IPS-18c (cell line): ENCODE data around the gene NGB.

Experiments
- H3K4me3 ChIP-seq: 2 replicates; pipeline ENCODE4 v1.7.0; 2013; ENCODE audit warnings: low read depth, mild to moderate bottlenecking, low read length, moderate library complexity; ENCODE audit not compliant: insufficient read depth
- H3K9me3 ChIP-seq: one replicate; pipeline ENCODE4 v1.6.1; 2013; ENCODE audit warnings: mild to moderate bottlenecking, low read length, moderate library complexity; ENCODE audit not compliant: control insufficient read depth, insufficient read depth

Gene NGB

DNA sequence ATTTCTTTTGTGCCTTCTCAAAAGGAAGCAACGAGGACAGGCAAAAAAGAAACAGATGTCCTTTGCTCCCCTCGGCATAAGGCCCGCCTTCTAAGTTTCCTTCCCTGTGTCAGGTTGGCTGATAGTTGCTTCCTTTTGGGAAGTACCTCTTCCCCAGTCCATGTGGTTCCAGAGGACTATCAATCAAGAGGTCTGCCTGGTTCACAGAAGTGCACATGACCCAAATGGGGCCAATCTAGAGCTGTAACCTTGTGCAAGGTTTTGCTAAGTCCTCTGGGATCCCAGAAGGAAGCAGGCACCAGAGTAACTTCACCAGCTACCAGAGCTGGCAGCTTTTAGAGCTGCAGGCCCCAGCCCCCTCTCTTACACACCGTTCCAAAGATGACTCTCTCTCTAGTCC lies 46.8 kb downstream of the NGB start:
- Histone ChIP-seq H3K9me3 (no peaks in the 10 kb centered on the region), H3K4me3 (no peak overlapping the region)

DNA sequence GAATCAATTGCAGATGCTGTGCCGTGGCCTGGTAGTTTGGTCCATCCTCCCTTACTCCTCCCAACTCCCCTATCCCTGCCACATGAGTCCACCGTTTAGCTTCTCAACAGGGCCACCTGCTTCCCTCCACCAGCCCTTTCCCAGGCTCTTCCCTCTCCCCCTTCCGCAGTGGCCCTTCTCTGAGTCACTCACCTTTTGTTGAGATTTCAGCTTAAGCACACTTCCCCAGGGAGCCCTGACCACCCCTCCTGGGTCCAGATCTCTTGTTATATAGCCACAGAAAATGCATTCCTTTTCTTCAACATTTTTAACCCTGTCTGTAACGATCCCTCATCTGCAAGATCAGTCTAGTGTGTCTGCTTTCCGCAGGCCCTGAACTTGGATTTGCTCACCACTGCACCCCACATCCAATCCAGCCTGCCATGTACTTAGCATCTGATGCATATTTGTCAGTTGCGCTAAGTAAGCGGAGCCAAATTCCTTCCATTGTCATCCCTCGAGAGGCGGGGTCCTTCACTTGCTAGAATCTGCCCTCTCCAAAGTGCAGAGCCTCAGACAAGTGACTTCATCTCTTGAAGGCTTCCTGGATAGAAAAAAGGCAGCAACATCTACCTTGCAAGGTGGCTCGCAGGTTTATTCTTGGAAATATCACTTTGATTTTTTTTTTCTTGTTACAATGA lies 48.3 kb downstream of the NGB start:
- H3K9me3 ChIP-seq: no peaks in the 10 kb centered on the region
- no peak overlapping the region for H3K4me3 ChIP-seq

DNA sequence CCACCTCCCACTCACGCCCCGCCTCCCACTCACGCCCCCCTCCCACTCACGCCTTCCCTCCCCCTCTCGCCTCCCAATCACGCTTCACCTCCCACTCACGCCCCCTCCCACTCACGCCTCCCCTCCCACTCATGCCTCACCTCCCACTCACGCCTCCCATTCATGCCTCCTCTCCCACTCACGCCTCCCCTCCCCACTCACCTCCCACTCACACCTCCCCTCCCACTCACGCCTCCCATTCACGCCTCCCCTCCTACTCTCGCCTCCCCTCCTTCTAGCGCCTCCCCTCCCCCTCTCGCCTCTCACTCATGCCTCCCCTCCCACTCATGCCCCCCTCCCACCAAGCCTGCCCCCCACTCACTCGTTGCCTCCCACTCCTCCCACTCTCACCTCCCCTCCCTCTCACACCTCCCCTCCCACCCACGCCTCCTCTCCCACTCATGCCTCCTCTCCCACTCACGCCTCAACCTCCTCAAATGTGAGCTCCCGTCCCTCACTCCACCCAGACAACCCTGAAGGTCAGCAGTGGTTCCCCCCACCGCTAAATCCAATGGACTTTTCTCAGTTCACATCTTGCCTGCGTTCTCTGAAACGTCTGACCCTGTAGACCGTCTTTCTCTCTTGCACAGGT lies 49.6 kb downstream of the NGB start:
- Histone ChIP-seq H3K4me3 (no peak overlapping the region), H3K9me3 (no peaks in the 10 kb centered on the region)

DNA sequence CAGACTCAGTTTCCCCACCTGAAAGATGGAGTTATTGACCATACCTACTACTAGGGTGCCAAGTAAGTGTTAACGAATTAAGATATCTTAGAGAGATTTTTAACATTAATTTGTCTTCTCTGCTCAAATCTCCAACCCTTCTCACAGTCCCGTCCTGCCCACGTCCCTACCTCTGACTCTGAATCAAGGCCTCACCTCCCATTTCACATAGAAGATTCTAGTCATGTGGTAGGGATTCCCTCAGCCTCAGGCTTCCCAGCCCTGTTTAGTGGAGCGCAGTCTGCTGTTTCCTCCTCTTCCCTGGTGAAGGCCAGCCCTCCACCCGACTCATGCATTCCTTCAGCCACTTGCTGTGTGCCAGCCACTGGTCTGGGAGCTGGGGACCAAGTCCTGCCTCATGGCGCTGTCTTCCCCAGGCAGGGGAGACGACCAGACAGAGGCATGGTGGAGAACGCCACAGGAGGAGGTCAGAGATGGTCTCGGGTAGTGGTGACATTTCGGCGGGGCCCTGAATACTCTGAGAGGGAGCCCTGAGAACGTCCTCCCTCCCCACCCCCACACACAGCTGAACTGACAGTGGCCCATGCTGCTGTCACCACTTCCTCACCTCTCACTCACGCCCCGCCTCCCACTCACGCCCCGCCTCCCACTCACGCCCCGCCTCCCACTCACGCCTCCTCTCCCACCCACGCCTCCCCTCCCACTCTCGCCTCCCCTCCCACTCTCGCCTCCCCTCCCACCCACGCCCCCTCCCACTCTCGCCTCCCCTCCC lies 50.6 kb downstream of the NGB start:
- Histone ChIP-seq H3K4me3 (no peak overlapping the region), H3K9me3 (no peaks in the 10 kb centered on the region)

DNA sequence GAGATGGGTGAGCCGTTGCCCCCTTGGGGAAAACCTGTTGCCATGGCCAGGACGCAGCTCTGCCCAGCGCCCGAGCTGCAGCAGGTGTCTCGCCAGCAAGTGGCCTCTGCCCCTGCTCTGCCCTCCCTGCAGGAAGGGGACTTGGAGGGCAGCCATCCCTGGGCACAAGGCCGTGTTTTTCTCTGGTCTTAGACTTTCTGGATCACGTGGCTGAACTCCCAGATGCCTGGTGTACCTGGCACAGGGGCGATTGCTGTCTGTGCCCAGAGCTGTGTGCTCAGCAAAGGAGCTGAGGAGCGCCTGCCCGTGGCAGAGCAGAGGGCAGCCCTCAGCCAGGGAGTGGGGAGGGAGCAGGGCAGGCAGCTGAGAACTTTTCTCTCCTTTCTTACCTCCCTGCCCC lies 51.4 kb downstream of the NGB start:
- Histone ChIP-seq H3K9me3 (no peaks in the 10 kb centered on the region), H3K4me3 (no peak overlapping the region)

DNA sequence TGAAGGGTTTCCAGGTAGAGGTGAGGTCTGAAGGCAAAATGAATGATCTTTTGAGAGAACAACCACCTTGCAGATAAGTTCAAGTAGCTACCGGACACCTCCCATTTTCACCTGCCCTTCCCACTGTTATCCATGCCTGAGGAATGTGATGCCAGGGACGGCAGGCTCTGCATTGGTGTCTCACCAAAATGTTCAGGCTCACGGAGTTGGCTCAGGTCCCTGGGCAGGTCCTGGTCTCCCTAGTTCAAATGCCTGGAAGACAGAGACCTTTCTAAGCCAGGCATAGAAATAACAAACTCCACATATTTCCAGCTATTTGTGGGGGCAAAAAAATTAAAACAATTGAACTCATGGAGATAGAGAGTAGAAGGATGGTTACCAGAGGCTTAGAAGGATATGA lies 53.5 kb downstream of the NGB start:
- Histone ChIP-seq H3K9me3 (no peaks in the 10 kb centered on the region), H3K4me3 (no peak overlapping the region)
